Psoas muscle (tissue), 8 donors: ENCODE results near the gene GJB3. TPM values are rescaled to one million over a fixed set of nuclear protein-coding genes. Genes with fewer than 3 reads are reported as not detected.

Experiments used
- ATAC-seq, 4 donors: fragments of 200-7000 bp; cut with Tn5 transposase; one replicate each; pipeline ENCODE4 v1.9.1; 2020; ENCODE audit warnings: moderate library complexity in 3 of 4, mild to moderate bottlenecking in 2 of 4
- DNase-seq, 2 donors: peaks; one replicate each; pipeline ENCODE4 v3.0.0-alpha.2; 2020
- H3K27ac ChIP-seq: fragments of 200-600 bp; one replicate; pipeline ENCODE4 v1.8.0; 2022
- H3K27me3 ChIP-seq, 3 donors: fragments of 200-600 bp in 1 of 3; one replicate each; pipeline versions ENCODE4 v1.6.1 to v1.8.0; 2013 to 2022; ENCODE audit warnings: low read length in 2 of 3, mild to moderate bottlenecking in 2 of 3, moderate library complexity in 1 of 3; ENCODE audit not compliant: insufficient read depth in 3 of 3
- H3K36me3 ChIP-seq, 2 donors: fragments of 200-600 bp in 1 of 2; one replicate each; pipeline versions ENCODE4 v1.6.1 to v1.8.0; 2013 to 2022; ENCODE audit warnings: low read depth in 1 of 2, mild to moderate bottlenecking in 1 of 2, moderate library complexity in 1 of 2; ENCODE audit not compliant: insufficient read depth in 1 of 2
- H3K4me1 ChIP-seq: fragments of 200-600 bp; one replicate; pipeline ENCODE4 v1.8.0; 2022
- H3K4me3 ChIP-seq: fragments of 200-600 bp; one replicate; pipeline ENCODE4 v1.8.0; 2022; ENCODE audit warnings: mild to moderate bottlenecking
- H3K9me3 ChIP-seq: fragments of 200-600 bp; one replicate; pipeline ENCODE4 v1.8.0; 2022
- WGBS, 3 donors: extraction: QIAGEN DNeasy Blood & Tissue Kit; methylation state at CpG; one replicate each; pipeline versions ENCODE4 v1.1.6 to v1.1.7; 2013; 5-methylcytosine and 5-hydroxymethylcytosine counted together
- intact Hi-C, 2 donors: fragments of 100-400 bp; cut with DNase I; formaldehyde crosslinking; loops; one replicate each; pipeline versions ENCODE4 v1.11.0 to v1.14.2; 2022
- polyA plus RNA-seq, 3 donors: library from polyadenylated mRNA; stranded (reverse); fragments of 200-250 nt; gene quantifications; one replicate each; pipeline ENCODE4 v1.2.3, GENCODE V29; 2013
- total RNA-seq, 4 donors: library from RNA; stranded (reverse); fragmentation: NEBNext Ultra II Directional in 2 of 4; extraction: Animal tissue kit (Norgen Biotek cat#: 25700) in 2 of 4; gene quantifications; one replicate each; pipeline versions ENCODE4 v1.2.1 to v1.2.4, GENCODE V29; 2021 to 2023
- TF ChIP-seq, protein P1 (sequence below): fragments of 200-600 bp; IDR thresholded peaks from one replicate; pipeline ENCODE4 v1.8.0; 2022; ENCODE audit warnings: antibody characterized with exemption
- donor health status: healthy with polysubstance abuse.
- donor health status: DM: no; HTN: no; CAD: no; lungs with moderate emphysema.
- donor health status: Bipolar disorder and iron deficiency.
- donor health status: healthy.
- donor health status: DM: yes; HTN: yes; CAD: no.
- donor health status: DM: no; HTN: no; CAD: no.
- donor health status: DM: no; HTN: no; CAD: no.
- donor health status: DM: yes; HTN: yes; CAD: no.

The GJB3 gene
- total and polyA plus RNA-seq, 7 donors = 0.03 TPM; not detected in 5

GRCh38 chr1:34825455-34826091 lies 44.6 kb downstream of the GJB3 start:
- Histone ChIP-seq H3K36me3 (no peaks in the 10 kb centered on the region), H3K27ac (no peak overlapping the region), H3K4me1 (no peaks in the 10 kb centered on the region), H3K27me3 (no peaks in the 10 kb centered on the region), H3K4me3 (no peak overlapping the region), H3K9me3 (no peaks in the 10 kb centered on the region)
- 63 to 67% (median 67%) methylated on average over 11 of the region's 11 CpGs for WGBS, 3 donors
- ATAC-seq (no peak), DNase-seq (no peak)
- intact Hi-C loops = no loop called here
- TF ChIP-seq, protein P1, sequence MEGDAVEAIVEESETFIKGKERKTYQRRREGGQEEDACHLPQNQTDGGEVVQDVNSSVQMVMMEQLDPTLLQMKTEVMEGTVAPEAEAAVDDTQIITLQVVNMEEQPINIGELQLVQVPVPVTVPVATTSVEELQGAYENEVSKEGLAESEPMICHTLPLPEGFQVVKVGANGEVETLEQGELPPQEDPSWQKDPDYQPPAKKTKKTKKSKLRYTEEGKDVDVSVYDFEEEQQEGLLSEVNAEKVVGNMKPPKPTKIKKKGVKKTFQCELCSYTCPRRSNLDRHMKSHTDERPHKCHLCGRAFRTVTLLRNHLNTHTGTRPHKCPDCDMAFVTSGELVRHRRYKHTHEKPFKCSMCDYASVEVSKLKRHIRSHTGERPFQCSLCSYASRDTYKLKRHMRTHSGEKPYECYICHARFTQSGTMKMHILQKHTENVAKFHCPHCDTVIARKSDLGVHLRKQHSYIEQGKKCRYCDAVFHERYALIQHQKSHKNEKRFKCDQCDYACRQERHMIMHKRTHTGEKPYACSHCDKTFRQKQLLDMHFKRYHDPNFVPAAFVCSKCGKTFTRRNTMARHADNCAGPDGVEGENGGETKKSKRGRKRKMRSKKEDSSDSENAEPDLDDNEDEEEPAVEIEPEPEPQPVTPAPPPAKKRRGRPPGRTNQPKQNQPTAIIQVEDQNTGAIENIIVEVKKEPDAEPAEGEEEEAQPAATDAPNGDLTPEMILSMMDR = no peak

DNA sequence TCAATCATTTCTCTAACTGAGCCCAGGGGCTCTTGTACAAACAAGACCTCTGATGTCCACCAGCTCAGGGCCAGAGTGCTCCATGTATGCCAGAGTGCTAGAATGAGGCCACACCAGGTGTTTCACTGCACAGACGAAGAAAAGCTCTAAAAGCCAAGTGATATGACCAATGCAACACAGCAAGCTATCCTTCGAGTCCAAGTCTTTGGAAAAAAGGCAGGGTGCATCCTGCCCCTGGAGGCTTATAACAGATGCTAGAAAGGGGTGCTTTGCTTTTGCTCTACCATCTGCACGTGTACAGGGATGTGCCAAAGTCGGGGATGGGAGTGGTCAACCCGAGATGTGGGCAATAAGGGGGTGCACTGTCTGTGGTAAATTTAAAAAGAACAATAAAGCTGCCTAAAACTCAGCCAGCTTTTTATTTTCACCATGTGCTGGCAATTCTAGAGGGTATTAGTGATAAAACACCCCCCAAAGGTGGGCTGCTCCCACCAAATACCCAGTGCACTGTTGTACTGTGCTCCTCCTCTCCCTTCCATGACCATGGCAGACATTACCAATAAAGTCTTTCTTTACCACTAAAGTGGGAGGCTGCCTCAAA lies 46.4 kb downstream of the GJB3 start:
- Histone ChIP-seq H3K27ac (no peak overlapping the region), H3K4me3 (no peak overlapping the region), H3K27me3 (no peaks in the 10 kb centered on the region), H3K4me1 (no peaks in the 10 kb centered on the region), H3K9me3 (no peaks in the 10 kb centered on the region), H3K36me3 (peaks cover 0 to 4% of the 10 kb centered on the region in 2 donors)
- ATAC-seq = no peak
- TF ChIP-seq, protein P1 = no peak
- 77 to 87% (median 80%) methylated on average over 5 of the region's 5 CpGs for WGBS, 3 donors
- intact Hi-C loops = no loop called here
- DNase-seq = no peak

DNA sequence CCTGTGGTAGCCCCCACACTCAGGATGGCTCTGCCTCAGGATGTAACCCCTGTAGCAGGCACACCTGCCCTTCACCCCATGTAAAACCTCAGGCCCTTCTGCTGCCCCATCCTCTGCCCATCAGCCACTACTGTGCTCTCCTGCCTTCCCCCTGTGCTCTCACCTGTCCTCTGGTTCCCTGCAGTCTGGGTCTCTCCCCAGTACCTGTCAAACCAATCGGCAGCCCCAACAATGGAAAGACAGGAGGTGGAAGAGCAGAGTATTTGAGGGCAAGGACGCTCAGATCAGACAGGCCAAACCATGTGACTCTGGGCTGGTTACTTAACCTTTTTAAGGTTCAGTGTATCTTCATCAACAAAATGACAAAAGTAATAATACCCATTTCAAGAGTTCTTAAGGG lies 47.6 kb downstream of the GJB3 start:
- H3K9me3 ChIP-seq = no peaks in the 10 kb centered on the region
- H3K4me1 ChIP-seq = no peaks in the 10 kb centered on the region
- H3K27ac ChIP-seq = no peak overlapping the region
- TF ChIP-seq, protein P1 = no peak
- WGBS, 3 donors = 81 to 91% (median 85%) methylated on average over 2 of the region's 2 CpGs
- DNase-seq (no peak), ATAC-seq (no peak)
- intact Hi-C loops = no loop called here
- peaks cover 0 to 4% of the 10 kb centered on the region in 2 donors for H3K36me3 ChIP-seq
- no peaks in the 10 kb centered on the region for H3K27me3 ChIP-seq
- no peak overlapping the region for H3K4me3 ChIP-seq

- no peak for ATAC-seq
- no peak for DNase-seq
- TF ChIP-seq, protein P1 = no peak
- H3K4me1 ChIP-seq = no peaks in the 10 kb centered on the region
- WGBS, 3 donors = 83 to 92% (median 86%) methylated on average over 3 of the region's 3 CpGs
- intact Hi-C loops = no loop called here
- no peak overlapping the region for H3K4me3 ChIP-seq
- H3K27ac ChIP-seq = no peak overlapping the region
- peaks cover 0 to 4% of the 10 kb centered on the region in 2 donors for H3K36me3 ChIP-seq
- H3K9me3 ChIP-seq = no peaks in the 10 kb centered on the region
- H3K27me3 ChIP-seq = no peaks in the 10 kb centered on the region
These were observed 48.2 kb downstream of the GJB3 start for GRCh38 chr1:34829250-34829649.
